Globus pallidus (tissue), 1 donor: ENCODE results near the gene GALNT2.

ENCODE experiments used
- DNase-seq: peaks from one replicate; pipeline ENCODE4 v3.0.0-alpha.2; 2015; ENCODE audit warnings: low spot score

Gene GALNT2

GRCh38 chr1:230166366-230167132, 99.5 kb downstream of the GALNT2 start:
- DNase-seq, result no peak

- DNase-seq, result no peak
These were observed 100.4 kb downstream of the GALNT2 start for GRCh38 chr1:230167419-230167852.

GRCh38 chr1:230169454-230170152, 102.6 kb downstream of the GALNT2 start:
- DNase-seq, result peak; percentile 71

- no peak for DNase-seq
These were observed 103.1 kb downstream of the GALNT2 start for GRCh38 chr1:230170153-230170547.

GRCh38 chr1:230170622-230171021, 103.6 kb downstream of the GALNT2 start:
- no peak for DNase-seq

- no peak for DNase-seq
These were observed 104.4 kb downstream of the GALNT2 start for GRCh38 chr1:230171356-230172015.

GRCh38 chr1:230172016-230172537, 105.0 kb downstream of the GALNT2 start:
- no peak for DNase-seq

- DNase-seq, result no peak
These were observed 106.3 kb downstream of the GALNT2 start for GRCh38 chr1:230173187-230173975.

GRCh38 chr1:230174041-230174440, 107.0 kb downstream of the GALNT2 start:
- DNase-seq, result no peak

GRCh38 chr1:230174471-230175162, 107.6 kb downstream of the GALNT2 start:
- no peak for DNase-seq

- DNase-seq, result no peak
These were observed 108.2 kb downstream of the GALNT2 start for GRCh38 chr1:230175163-230175747.

GRCh38 chr1:230175839-230176238, 108.8 kb downstream of the GALNT2 start:
- DNase-seq, result no peak

- no peak for DNase-seq
These were observed 109.3 kb downstream of the GALNT2 start for GRCh38 chr1:230176326-230176725.

GRCh38 chr1:230176871-230177411, 109.9 kb downstream of the GALNT2 start:
- peak; percentile 84 for DNase-seq

GRCh38 chr1:230179249-230179648, 112.2 kb downstream of the GALNT2 start:
- DNase-seq, result no peak

- no peak for DNase-seq
These were observed 118.3 kb downstream of the GALNT2 start for GRCh38 chr1:230185076-230186001.

GRCh38 chr1:230186003-230186863, 119.2 kb downstream of the GALNT2 start:
- no peak for DNase-seq

- no peak for DNase-seq
These were observed 119.8 kb downstream of the GALNT2 start for GRCh38 chr1:230186874-230187273.
